HFFc6 (cell line): ENCODE results near the gene PTGS1. TPM values are rescaled to one million over a fixed set of nuclear protein-coding genes. Genes with fewer than 3 reads are reported as not detected.
"Not testable (repeated sequence)": the region's sequence is repeated elsewhere in the genome, so short reads cannot be mapped to it uniquely, and the experiment has no call there.

Source experiments
- DNase-seq: peaks from one replicate; pipeline ENCODE4 v3.0.0-alpha.2; 2018
- H3K27ac Mint-ChIP-seq: 2 replicates; pipeline ENCODE4 v1.8.0; 2020; ENCODE audit warnings: mild to moderate bottlenecking, mixed read lengths
- H3K27me3 Mint-ChIP-seq: 2 replicates; pipeline ENCODE4 v1.8.0; 2021; ENCODE audit warnings: mild to moderate bottlenecking, moderate library complexity, mixed read lengths; ENCODE audit not compliant: insufficient read depth
- H3K36me3 Mint-ChIP-seq: 2 replicates; pipeline ENCODE4 v1.8.0; 2021; ENCODE audit warnings: low read depth, mixed read lengths
- H3K4me1 Mint-ChIP-seq: 2 replicates; pipeline ENCODE4 v1.8.0; 2020; ENCODE audit warnings: low read depth, mixed read lengths
- H3K4me3 Mint-ChIP-seq: 2 replicates; pipeline ENCODE4 v1.8.0; 2020; ENCODE audit warnings: mild to moderate bottlenecking, moderate library complexity, mixed read lengths
- H3K9me3 Mint-ChIP-seq: 2 replicates; pipeline ENCODE4 v1.8.0; 2020; ENCODE audit warnings: mild to moderate bottlenecking, mixed read lengths
- CTCF ChIP-seq: fragments of 200-600 bp; sonication (generic); IDR thresholded peaks from 2 replicates; pipeline ENCODE4 v1.5.0; 2021; ENCODE audit warnings: antibody characterized with exemption, mild to moderate bottlenecking
- long read RNA-seq: library from polyadenylated mRNA; unstranded; transcript quantifications from one replicate; pipeline ENCODE4 v2.0.0, GENCODE V29; 2019
- total RNA-seq, 6 experiments: library from RNA; stranded (reverse); fragmentation: NEBNext Ultra II Directional; extraction: Animal tissue kit (Norgen Biotek cat#: 25700); gene quantifications; 2 replicates in 1 of 6; 3 replicates in 5 of 6; pipeline ENCODE4 v1.2.3, GENCODE V29; 2021

The PTGS1 gene
- total RNA-seq = 100 to 1,000 TPM in 3 of 6 experiments, 10 to 100 TPM in 3; 33.0 to 122 (median 102) TPM
- long read RNA-seq, full-length matches to known transcripts = 35 of 50 reads
- long read RNA-seq, partial matches to known transcripts = 8 of 50 reads
- long read RNA-seq, other reads (novel, unspliced or antisense) = 7 of 50 reads

DNA sequence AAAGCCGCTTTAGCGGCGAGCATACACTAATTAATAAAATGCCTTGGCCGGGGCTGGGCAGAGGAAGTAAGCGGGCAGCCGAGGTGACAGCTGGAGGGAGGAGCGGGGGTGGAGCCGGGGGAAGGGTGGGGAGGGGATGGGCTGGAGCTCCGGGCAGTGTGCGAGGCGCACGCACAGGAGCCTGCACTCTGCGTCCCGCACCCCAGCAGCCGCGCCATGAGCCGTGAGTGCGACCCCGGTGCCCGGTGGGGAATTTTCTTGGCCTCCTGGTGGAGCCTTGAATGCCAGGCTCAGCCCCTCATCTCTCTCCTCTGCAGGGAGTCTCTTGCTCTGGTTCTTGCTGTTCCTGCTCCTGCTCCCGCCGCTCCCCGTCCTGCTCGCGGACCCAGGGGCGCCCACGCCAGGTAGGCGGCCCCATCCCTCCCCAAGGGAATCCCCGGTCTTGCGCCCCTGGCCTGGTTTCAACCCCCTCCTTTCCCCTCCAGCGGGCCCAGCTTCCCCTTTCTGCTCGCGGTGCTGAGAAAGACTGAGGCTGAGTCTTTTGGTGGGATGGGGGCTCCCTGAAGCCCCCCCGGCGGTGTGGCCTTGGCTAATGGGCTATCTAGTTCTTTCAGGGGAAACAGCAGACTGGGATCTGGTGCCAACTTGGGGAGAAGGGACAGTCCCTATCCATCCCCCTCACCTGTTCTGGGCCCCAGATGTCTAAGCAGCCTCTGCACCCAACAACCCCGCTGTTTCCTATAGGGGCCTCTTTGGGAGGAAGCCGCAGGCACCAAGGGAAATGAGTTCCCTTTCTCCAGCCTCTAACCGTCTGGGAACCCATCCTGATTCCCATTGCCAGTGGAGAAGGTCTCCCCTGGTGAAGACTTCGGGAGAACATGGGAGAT lies at the start of gene PTGS1:
Gene PTGS1 (plus strand): TSS at position 156 of the 887 bp plus-strand sequence. CDS start 61 bp downstream, at position 217.
- Mint-ChIP-seq H3K27ac (peak within 1 kb of the TSS; percentile 18; the same call in 1 of the 2 replicates), H3K4me3 (peak within 1 kb of the TSS; percentile 89), H3K36me3 (0 out of 2 replicates have a peak, but pooled peaks cover 3% of the 10 kb centered on the region), H3K4me1 (peaks cover 59% of the 10 kb centered on the region), H3K27me3 (peaks cover 1% of the 10 kb centered on the region; the same call in 1 of the 2 replicates), H3K9me3 (no peaks in the 10 kb centered on the region)
- DNase-seq = no peak
- TF ChIP-seq CTCF = no peak

DNA sequence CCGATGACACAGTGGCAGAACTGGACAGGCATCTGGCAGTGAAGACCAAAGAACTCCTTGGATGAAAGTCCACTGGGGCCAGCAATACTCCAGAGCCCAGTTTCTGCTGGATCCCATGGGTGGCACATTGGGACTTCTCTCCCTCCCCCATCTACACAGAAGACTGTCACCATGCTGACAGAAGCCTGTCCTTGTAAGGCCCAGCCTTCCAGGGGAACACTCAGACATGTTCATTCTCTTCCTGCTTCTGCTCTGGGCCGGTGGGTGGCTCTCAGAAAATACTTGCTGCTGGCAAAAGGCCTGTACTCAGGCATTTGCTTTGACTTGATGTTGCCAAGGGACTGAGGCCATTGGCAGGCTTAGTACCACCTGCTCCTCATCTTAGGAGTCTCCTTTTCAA lies 48.3 kb upstream of the PTGS1 start:
- no peak for TF ChIP-seq CTCF
- peaks cover 27% of the 10 kb centered on the region for H3K36me3 Mint-ChIP-seq
- H3K9me3 Mint-ChIP-seq = no peaks in the 10 kb centered on the region
- no peak overlapping the region for H3K4me3 Mint-ChIP-seq
- peaks cover 21% of the 10 kb centered on the region for H3K4me1 Mint-ChIP-seq
- DNase-seq = no peak
- peaks cover 2% of the 10 kb centered on the region for H3K27me3 Mint-ChIP-seq
- H3K27ac Mint-ChIP-seq = no peak overlapping the region

GRCh38 chr9:122324665-122325064 lies 46.2 kb upstream of the PTGS1 start:
- Mint-ChIP-seq H3K36me3 (peaks cover 32% of the 10 kb centered on the region), H3K27ac (peak overlapping the region; percentile 68; the same call in 1 of the 2 replicates), H3K4me1 (peaks cover 21% of the 10 kb centered on the region)
- not testable (repeated sequence) for DNase-seq, H3K27me3 Mint-ChIP-seq, H3K9me3 Mint-ChIP-seq, H3K4me3 Mint-ChIP-seq

DNA sequence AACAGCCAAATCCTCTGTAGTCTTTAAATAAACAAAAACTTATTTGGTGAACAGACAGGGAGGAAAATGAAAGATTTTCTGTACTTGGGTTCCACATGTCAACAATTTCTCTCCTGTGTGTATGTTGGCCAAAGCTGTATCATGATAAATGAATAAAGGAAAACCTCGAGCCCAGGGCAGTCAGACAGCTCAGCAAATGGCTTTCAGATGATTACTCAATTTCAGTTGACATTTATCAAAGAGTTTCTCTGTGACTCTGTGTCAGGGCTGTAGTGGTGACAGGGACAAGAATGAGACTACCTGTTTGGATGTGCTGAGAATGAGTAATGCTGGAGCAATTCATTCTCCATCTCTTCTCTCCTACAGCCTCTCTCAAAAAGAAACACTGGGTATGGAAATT lies 45.7 kb upstream of the PTGS1 start:
- Mint-ChIP-seq H3K9me3 (no peaks in the 10 kb centered on the region), H3K4me3 (peak overlapping the region; percentile 33), H3K4me1 (peaks cover 21% of the 10 kb centered on the region), H3K27me3 (peaks cover 2% of the 10 kb centered on the region), H3K27ac (peak overlapping the region; percentile 68), H3K36me3 (peaks cover 32% of the 10 kb centered on the region)
- DNase-seq = peak; percentile 13
- TF ChIP-seq CTCF = no peak

- H3K9me3 Mint-ChIP-seq = no peaks in the 10 kb centered on the region
- no peak for TF ChIP-seq CTCF
- no peak for DNase-seq
- H3K27ac Mint-ChIP-seq = no peak overlapping the region
- H3K27me3 Mint-ChIP-seq = peaks cover 2% of the 10 kb centered on the region
- peaks cover 21% of the 10 kb centered on the region for H3K4me1 Mint-ChIP-seq
- H3K4me3 Mint-ChIP-seq = no peak overlapping the region
- peaks cover 32% of the 10 kb centered on the region for H3K36me3 Mint-ChIP-seq
Observed at GRCh38 chr9:122327175-122327574, 43.6 kb upstream of the PTGS1 start.

- Mint-ChIP-seq H3K9me3 (no peaks in the 10 kb centered on the region), H3K4me1 (peaks cover 13% of the 10 kb centered on the region), H3K27me3 (peaks cover 2% of the 10 kb centered on the region), H3K36me3 (peaks cover 16% of the 10 kb centered on the region), H3K4me3 (no peak overlapping the region), H3K27ac (no peak overlapping the region)
- no peak for DNase-seq
- TF ChIP-seq CTCF = no peak
Observed at GRCh38 chr9:122329597-122329996, 41.2 kb upstream of the PTGS1 start.

- H3K27me3 Mint-ChIP-seq, H3K4me3 Mint-ChIP-seq, H3K9me3 Mint-ChIP-seq, DNase-seq, H3K27ac Mint-ChIP-seq: not testable (repeated sequence)
- peaks cover 10% of the 10 kb centered on the region for H3K4me1 Mint-ChIP-seq
- peaks cover 12% of the 10 kb centered on the region for H3K36me3 Mint-ChIP-seq
Observed at GRCh38 chr9:122330466-122330865, 40.4 kb upstream of the PTGS1 start.
